Measurements from ENCODE around the gene LRRC9. TPM values are rescaled to one million over a fixed set of nuclear protein-coding genes. Genes with fewer than 3 reads are reported as not detected.

LRRC9 gene
- total RNA-seq, 1 experiment from 2014 or later = 0.77 TPM

DNA sequence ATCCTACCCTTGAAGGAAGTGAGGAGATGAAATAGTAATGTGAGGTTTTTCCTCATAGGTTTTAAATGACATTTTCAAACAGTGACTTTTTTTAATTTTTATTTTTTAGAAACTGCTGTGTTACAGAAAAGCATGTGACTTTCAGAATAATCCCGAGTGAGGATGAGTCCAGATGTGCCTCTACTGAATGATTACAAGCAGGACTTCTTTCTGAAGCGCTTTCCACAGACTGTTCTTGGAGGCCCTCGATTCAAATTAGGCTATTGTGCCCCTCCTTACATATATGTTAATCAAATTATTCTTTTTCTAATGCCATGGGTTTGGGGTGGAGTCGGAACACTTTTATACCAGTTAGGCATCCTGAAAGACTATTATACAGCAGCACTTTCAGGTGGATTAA lies 187.5 kb downstream of the LRRC9 start:
- H4K5ac ChIP-seq (ENCODE audit: insufficient read length, low read depth, low read length) = no peak overlapping the region
- H2BK12ac ChIP-seq (ENCODE audit: insufficient read length, low read depth, low read length) = no peak overlapping the region
- Mint-ChIP-seq H3K9me3 (no peaks in the 10 kb centered on the region), H3K4me3 (no peak overlapping the region), H3K27me3 (ENCODE audit: low read depth) (no peaks in the 10 kb centered on the region), H3K27ac (no peak overlapping the region), H3K36me3 (ENCODE audit: insufficient read depth in 1 of 3, low read depth in 3 of 3) (peaks cover 19 to 31% (median 24%) of the 10 kb centered on the region in 3 experiments), H3K4me1 (peaks cover 5 to 9% of the 10 kb centered on the region in 2 experiments; a peak in 3 of 4 replicates)
- no peaks in the 10 kb centered on the region for H4K20me1 ChIP-seq (ENCODE audit: control insufficient read depth, insufficient read depth, insufficient read length)
- no peak overlapping the region for H2AK5ac ChIP-seq (ENCODE audit: insufficient read length, low read length)
- peaks cover 5% of the 10 kb centered on the region for H3K79me1 ChIP-seq (ENCODE audit: insufficient read depth, low read depth, low read length, poor library complexity, severe bottlenecking)
- H3K14ac ChIP-seq (ENCODE audit: insufficient read depth, low read length) = no peak overlapping the region
- WGBS (ENCODE audit: extremely low coverage, insufficient read length, low lambda C conversion rate) = no CpG with 5 or more reads among the region's 4 CpGs
- no peaks in the 10 kb centered on the region for H3K9me3 ChIP-seq (ENCODE audit: control insufficient read depth, low read depth, low read length)
- H3K23me2 ChIP-seq (ENCODE audit: insufficient read length, low read depth, low read length, poor library complexity, severe bottlenecking) = no peaks in the 10 kb centered on the region
- no peaks in the 10 kb centered on the region for H3K4me1 ChIP-seq (ENCODE audit: insufficient read depth, low read length)
- H2BK5ac ChIP-seq (ENCODE audit: insufficient read length, low read length) = no peak overlapping the region
- no peak for TF ChIP-seq CTCF (conservative IDR thresholded peaks at IDR 0.05)
- DNase-seq = no peak
- H3K79me2 ChIP-seq (ENCODE audit: insufficient read depth, low read length) = peaks cover 8% of the 10 kb centered on the region; the same call in 1 of the 2 replicates
- H3T11ph ChIP-seq (ENCODE audit: low read length) = no peak overlapping the region
- H2BK15ac ChIP-seq (ENCODE audit: low read depth, low read length) = no peak overlapping the region
- no peak overlapping the region for H3K9ac ChIP-seq (ENCODE audit: extremely low read depth, insufficient read length, low read length)
- H3K27me3 ChIP-seq (ENCODE audit: insufficient read depth, low read length) = no peaks in the 10 kb centered on the region
- H4K91ac ChIP-seq (ENCODE audit: insufficient read length, low read depth, low read length) = no peak overlapping the region
- no peak overlapping the region for H2BK120ac ChIP-seq (ENCODE audit: low read depth, low read length, poor library complexity, severe bottlenecking)
- H3K18ac ChIP-seq (ENCODE audit: insufficient read length, low read depth, low read length) = no peak overlapping the region
- H2BK20ac ChIP-seq (ENCODE audit: low read depth, low read length, poor library complexity, severe bottlenecking) = no peak overlapping the region
- no peak overlapping the region for H3K27ac ChIP-seq (ENCODE audit: insufficient read length, low read depth, low read length)
- H3K56ac ChIP-seq (ENCODE audit: insufficient read length, low read depth, low read length) = no peak overlapping the region
- no peak overlapping the region for H3K23ac ChIP-seq (ENCODE audit: insufficient read length, low read depth, low read length)
- no peak overlapping the region for H2AFZ ChIP-seq (ENCODE audit: low read length)
- H4K8ac ChIP-seq (replicated peaks; ENCODE audit: insufficient read length, low read depth, low read length) = no peak overlapping the region
- no peak overlapping the region for H3K4ac ChIP-seq (ENCODE audit: low read depth, low read length)
- H3K4me2 ChIP-seq (ENCODE audit: insufficient read depth, insufficient read length, low read length) = no peak overlapping the region
